NCI-H2081 (cell line): Measurements from ENCODE around the gene ADAM12.

ENCODE experiments used
- DNase-seq, 2 experiments: peaks; one replicate each; lab custom pipeline; 2025; lab: John Stamatoyannopoulos, UW

Gene ADAM12

DNA sequence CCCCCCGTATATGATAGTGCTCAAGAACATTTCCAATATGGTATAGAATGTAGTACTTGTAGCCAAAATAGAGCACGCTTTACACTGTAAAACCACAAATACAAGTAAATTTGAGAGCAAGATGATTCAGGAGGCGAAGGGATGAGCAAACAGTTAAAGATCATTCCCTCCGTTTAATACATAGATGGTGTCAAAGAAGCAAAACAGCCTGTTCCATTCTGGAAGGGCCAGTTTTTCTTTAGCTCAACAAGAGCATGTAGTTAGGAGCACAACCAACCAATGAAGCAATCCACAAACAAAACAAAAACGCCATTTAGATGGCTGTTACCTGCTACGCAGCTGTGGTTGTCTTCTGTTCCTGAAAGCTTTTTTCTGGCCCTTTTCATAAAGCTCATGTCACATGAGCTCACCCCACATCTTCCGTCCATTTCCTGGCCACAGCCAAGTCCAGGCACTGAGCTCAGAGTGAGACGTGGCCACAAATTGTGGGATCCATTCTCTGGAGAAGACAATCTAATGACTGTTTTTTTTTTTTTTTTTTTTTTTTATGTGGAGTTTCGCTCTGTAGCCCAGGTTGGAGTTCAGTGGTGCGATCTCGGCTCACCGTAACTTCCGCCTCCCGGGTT is 306.3 kb downstream of the ADAM12 start:
- DNase-seq, result no peak

DNA sequence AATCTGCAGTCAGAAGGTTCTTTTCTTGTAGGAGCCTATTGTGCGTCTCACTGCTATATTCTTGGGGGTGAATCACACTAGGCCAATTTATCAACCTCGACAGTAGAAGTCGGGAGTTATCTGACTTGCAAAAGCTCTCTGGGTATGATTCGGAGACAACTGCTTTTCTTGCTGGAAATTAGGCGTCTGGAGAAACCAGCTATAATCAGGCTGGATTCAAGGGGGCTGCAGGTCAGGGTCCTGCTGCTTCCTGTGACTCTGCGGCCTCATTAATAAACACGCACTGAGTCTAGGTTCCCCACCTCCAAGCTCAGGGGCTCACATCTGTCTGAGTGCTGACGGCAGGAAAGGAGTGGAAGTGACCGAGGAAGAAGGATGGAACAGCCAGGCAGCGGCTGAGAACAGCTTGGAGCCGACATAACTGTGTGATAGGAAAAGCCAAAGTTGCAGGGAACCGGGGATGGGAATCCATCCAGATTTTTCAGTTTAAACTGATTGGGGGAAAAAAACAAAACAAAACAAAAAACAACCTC is 307.3 kb downstream of the ADAM12 start:
- no peak for DNase-seq

DNA sequence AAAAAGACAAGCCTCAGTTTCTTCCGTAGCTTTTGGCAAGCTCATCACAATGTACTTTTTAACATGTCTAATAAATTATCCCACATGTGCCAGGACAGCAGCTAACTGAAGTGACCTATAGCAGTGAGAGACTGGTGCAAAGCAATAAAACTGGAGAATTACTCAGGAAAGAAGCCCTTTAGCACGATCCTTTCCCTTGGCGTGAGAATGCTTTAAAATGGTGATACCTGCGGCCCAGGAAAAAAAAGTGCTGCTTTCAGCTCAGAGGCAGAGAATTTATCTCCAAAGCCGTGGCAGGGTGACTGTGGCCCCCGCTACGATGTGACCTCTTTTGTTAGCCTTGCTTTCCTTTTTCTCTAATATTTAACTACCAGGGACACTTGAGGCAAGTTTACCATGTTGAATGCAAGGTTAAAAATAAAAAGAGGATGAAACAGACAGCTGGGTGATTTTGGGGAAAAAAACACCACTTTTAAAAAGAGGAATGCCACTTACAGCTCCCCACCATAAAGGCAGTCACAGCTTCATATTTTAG is 307.9 kb downstream of the ADAM12 start:
- DNase-seq, result no peak

DNA sequence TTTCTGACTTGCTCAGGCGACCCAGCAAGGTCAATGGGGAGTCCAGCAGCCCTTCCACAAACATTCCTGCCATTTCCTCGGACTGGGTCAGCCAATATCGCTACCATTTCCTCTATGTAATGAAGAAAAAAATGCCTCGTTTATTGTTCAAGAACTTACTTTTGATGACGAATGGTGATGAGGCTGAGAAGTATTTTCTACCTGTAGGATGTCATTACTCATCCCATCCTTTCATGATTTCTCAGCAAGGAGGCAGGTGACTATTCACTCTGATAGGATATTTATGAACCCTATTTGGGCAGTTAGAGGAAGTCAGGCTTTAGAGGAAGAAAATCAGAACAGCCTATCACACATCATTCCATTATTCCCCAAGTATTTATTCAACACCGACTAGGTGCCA is 313.3 kb downstream of the ADAM12 start:
- DNase-seq, result no peak

DNA sequence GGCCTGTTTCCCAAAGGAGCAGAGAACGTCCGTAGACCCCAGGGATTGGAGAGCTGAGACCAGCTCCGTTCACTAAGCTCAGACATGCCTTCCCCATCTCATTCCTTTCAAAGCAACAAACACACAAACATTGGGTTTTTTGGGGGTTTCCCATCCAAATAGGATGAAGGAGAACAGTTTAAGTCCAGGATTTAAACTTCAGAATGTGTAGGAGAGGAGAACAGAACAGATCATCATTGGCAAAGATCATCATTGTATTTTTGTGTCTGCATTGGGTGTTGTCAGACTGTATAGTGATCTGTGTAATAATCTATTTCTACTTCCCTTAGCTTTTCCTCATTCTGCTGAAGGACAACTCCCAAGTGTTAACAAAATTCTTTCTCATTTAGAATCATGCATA is 314.0 kb downstream of the ADAM12 start:
- no peak for DNase-seq

DNA sequence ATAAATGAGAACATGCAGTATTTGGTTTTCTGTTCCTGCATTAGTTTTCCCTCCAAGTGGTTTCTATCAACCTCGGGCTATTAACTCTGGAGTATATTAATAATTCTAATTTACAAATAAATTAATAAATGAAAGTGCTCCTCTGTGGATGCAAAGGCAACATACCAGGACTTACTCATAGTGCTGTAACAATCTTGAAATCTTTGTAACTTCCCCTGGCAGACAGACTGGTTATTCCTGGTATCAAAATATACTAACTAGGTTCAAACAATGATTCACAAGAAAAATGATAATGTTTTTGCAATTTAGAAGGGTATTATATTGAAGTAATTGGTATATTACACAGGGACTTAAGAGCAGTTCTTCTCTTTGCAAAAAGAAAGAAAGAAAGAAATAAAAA is 314.7 kb downstream of the ADAM12 start:
- no peak for DNase-seq

DNA sequence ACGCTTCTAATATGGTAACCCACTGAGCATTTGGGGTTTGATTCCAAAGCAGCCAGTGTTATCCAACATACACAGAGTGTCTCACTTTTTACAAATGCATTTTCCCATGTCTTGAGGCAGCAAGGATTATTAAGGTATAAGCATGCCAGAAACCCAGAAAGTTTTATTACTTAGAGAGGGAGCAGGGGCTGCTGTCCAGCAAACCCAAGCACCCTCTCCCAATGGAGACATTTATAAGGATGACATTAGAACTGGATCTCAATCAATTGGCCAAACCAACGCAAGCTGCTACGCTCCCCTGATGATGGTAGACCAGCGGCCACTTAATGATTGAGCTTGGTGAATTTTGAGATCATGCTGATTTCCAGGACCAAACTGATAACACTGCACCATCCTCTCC is 315.7 kb downstream of the ADAM12 start:
- DNase-seq, result no peak

DNA sequence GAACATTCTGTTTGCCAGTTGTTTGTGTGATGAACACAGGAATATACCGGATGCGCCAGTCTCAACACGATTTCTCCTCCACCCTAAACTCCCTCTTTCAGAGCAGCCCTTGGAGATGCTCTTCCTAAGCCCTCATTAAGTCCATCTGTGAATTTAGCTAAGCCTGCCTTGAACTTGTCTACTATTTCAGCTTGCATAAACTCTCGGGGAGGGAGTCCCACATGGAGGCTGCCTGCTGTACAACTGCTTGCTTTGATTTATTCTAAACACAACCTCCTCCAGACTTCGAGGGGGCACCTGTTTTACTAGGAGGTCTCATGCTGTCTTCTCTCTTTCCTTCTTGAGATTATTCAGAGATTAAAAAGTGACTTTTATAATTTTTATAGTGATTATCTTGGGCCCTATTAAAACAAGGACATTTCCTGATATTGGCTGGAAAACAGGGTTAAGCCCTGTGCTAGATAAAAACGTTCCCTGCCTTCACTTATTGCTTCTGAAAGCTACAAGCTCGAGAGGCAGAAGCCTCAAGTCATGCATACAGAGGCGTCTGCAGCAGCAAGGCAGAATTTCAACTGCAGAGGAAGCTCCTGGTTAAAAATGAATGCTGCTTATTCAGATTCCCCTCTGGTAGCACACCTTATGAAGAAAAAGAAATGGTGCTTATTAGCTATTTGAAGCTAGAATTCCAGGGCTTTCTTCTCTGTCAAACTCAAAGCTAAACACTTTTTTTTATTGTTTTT is 317.6 kb downstream of the ADAM12 start:
- no peak for DNase-seq

DNA sequence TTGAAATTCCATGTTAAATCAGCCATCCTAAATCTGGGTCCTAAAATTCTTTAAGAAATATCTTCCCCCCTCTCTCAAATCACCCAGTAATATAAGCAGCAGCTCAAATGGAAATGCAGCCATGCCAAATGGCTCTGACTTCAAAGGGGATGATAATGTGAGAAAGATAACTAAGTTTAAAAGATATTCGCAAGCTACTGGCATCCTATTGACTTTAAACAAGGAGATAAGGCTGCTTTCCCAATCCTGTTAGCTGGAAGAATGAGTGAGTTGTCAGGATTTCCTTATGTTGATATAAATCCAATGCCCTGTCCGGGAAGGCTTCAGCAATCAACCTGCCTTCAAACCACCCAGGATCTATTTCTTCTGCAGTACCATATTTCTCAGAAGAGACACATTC is 320.0 kb downstream of the ADAM12 start:
- DNase-seq, result no peak

DNA sequence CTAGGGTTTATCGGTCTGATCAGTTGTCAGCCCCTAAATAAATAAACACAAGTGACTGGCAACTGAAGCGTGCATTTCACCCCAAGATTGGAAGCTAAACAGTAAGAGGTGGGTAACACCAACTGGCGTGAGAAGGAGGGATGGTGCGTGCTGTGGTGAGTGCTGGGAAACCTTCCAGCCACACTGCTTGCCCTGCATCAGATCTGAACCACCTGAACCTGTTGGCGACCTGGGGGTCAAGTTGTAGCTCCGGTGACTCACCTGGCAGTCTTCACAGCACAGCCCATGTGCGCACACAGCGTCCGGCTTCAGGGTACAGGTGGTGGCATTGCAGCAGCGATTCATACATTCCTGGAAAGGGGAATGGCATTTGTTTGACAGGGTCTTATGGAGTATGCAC is 321.8 kb downstream of the ADAM12 start:
- DNase-seq, result no peak

DNA sequence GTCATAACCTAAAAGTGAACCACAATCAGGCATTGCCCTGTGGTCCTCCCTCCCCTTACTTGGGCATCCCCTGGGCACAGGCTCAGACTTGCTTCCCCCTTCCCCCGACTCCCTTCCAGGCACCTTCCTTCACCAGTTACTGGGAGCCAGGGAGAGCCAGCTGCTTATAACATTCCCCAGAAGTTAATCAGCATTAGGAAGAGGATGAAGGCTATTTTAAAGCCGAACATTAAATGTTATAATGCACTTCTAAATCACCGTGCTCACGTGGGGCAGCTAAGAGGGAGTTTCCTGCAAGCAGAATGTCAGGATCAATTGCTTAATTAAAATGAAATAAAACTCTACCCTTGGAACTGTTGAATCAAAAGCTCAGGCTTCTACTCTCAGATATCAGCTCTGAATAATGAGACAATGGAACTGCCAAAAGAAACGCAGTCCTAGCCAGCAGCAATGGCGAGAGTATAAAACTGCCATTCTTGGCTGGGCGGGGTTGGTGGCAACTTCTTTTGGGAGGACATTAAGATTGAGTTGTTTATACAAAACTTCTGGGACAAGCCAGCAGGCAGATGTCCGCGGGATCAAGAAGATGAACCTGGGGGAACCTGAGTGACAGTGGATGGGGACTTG is 322.4 kb downstream of the ADAM12 start:
- no peak for DNase-seq

DNA sequence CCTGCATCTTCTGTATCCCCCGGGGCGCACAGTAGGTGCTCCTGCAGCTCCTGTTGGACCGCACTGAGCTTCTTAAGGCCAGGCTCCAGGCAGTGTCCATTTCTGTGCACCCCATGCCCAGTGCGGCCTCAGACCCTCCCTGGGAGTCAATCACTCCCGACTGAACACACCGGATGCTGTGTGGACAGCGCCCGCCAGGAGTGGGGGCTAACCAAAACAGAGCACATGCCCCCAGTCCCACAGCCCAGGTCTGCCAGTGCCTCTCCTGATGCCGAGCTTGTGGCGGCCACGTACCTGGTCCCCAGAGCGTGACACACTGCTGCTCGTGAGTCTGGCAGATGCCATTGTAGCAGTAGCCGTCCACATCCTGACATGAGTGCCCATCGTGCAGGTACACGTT is 323.8 kb downstream of the ADAM12 start:
- DNase-seq, result no peak

DNA sequence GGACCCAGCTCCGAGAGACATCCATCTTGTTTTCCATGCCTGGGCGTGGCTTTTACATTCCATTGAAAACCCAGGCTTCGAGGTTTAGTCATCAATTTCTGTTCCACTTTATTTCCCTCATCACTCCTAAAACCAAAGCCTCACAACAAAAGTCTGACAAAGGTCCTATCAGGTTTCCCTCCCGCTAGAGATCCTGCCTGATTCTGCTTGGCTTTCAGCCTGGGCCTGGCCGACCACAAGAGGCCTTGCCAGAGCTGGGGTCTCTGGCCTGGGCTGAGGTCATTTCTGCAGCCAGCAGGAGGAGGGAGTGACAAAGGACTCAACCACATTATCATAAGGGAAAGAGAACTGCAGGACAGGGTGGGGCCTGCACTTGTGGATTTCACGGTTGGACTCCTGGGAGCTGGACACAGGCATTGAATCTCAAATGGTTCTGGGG is 324.9 kb downstream of the ADAM12 start:
- DNase-seq, result no peak

DNA sequence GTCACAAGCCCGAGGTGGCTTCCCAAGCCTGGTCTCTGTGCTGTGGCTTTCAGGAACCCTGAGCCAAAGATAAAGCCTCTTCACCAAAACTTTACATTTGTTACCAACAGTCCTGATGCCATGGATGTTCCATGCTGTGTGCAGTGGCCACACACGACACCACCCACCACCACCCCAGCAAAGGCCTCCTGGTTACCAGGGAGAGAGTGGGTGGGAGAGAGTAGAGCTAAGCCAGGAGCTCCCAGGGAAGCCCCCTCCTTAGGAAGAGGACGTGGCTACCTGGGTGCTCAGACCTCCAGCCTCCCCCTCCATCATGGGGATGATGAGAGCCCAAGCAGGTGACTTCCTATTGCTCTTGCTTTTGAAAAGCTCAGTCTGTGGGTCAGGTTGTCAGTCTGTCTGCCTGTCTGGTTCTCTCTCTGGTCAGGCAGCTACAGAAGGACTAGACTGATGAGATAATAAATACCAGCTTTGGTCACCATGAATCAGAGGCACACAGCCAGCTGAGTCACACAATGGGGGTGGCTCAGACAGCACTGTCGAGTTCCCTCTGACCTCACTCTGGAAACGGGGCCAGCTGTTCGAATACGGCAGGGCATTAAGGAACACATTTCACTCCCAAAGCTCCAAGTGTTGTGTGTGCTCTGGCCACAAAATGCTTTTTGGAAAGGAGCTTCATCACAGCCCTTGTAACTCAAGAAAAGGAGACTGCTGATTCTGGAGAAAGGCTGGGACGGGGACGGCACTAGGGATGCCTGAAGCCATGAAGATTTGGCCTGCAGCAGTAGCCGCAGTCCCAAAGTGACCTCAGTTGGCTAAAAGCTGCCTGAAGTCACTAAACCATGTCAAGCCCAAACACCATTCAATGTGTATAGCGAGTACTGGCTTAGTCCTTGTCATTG is 325.9 kb downstream of the ADAM12 start:
- no peak for DNase-seq

DNA sequence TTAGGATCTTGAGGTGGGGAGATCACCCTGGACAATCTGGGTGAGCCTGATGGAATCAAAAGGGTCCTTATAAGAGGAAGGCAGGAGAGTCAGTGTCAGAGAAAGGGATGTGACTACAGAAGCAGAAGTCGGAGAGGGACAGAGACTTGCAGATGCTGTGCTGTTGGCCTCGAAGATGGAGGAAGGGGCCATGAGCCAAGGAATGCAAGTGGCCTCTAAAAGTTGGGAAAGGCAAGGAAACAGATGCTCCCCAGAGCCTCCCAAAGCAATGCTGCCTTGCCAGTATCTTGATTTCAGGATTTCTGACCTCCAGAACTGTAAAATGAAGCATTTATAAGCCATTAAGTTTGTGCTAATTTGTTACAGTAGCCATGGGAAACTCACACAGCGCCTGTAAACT is 326.8 kb downstream of the ADAM12 start:
- no peak for DNase-seq

DNA sequence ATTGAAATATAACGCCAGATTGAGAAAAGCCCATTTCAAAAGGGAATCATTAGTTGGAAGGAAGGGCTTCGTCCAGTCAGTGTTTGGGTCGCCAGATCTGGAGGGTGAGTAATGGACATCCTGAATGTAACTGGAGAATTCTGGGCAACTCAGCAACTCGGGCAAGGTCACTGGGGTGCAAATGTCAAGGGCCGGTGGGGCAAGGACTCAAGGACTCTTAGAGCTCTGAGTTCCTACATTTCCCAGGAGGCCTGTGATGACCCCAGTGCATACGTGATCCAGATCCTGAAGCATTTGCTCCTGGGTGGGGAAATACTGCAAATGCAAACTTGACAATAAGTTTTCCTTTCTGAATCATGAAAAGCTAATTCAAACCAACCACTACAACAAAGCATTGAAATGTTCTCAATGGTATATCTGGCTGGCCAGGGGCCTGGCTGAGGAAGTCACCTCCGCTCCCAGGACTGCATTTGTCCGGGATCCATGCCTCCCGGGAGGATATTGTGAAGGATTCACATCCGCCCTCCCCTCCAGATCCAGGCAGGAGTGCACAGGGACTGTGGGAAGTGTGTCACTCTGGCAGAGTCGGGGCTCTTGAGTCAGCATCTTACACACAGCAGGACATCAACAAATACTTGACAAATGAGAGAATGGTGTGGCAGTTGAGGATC is 327.9 kb downstream of the ADAM12 start:
- no peak for DNase-seq

DNA sequence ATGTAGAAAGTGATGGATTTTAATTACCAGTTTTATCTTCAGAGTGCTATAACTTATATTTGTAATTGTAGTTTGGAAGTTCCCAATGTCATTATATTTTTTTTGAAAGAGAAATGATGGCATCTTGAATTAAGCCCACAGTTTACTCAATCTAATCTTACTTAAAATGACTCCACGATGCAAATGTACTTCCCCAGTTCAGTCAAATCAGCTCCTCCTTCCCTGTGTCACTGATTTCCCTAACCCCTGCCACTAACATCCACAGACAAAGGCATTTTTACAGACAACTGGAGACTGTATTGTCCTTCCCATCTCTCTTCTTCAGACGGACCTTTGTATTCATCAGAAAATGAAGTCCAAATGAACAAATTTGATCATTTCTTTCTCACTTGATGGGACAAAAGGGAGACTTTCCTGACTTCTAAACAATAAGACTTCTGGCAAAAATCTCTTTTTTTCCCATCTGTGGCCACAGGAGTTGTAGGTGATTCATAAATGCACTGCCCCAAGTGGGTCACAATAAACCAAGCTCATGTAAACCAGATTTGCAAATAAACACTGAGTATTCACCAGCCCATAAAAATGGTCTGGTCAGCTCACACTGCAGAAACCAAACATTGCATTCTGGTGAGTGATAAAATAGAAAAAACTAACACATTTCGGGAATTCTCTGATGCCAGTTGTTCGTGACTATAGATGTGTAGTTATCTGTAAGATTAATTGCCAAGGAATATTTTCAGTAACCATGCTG is 329.0 kb downstream of the ADAM12 start:
- DNase-seq, result no peak

DNA sequence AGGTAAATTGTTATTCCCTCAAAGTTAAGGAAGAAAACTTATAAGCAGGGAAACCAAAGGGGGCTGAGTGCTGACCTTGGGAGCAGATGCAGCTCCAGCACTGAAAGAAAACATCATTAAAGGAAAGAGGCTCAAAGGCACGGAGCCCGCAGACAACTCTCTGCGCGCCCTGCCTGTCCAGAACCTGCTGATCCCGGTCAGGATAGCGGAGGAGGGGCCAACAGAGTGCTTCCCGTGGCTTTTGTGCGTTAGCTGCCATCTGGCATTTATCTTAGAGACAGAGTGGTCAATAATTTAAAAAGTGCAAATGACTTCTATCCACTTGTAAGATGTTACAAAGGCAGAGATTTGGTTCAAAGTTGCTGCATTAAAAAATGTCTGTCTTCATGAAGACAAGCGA is 329.8 kb downstream of the ADAM12 start:
- DNase-seq, result no peak

DNA sequence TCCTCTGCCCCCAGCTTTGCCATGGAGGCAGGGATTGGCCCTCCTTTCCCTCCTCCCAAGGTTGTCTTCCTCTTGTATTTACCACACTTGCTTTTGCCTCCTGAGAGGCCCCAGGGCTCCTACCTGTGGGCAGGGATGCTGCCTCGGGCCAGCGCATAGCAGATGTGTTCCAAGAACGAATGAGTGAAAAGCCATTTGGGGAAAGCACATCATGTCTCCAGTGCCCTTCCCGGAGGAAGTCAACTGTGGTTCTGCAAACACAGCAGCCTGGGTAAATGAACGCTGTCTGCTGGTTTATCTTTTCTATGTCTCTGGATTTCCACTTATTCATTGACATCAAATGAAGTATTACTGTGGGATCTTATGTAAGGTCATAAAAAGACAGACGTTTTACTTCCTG is 330.2 kb downstream of the ADAM12 start:
- no peak for DNase-seq

DNA sequence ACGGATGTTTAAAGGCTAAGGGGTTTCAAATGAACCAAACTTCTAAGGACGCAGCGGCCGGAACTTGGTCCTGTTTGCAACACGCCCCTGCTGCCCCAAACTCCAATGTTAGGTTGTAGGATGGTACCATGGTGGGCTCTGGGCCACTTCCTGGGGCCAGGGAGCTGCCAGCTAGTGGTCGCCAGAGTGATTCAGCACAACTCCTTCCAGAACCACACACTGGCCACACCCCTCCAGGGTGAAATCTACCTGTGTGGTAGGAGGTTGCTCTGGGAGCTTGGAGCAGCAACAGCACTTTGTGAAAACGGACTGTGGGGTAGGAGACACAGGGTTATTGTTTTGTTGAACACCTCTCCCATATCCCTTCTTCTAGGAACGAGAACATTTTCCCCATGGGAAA is 330.8 kb downstream of the ADAM12 start:
- DNase-seq, result no peak

DNA sequence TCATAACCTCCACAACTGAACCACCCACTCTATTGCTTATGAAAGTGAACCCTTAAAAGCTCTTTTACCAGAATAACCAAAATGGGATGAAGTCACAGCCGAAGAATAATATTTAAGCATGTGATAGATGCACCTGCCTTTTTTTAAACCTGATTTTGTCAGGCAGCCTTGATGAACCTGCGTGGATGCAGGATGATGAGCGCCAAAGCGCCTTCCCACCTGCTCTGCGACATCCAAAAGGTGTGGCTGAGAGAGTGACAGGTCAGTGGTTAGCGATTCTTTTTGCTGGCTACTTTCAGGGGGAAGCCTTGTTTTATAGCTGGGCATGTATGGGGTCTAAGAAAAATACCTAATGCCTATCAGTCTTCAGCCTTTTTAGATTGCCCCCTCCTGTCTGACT is 334.1 kb downstream of the ADAM12 start:
- no peak for DNase-seq
